ENCODE results near the gene BCAS3. TPM values are rescaled to one million over a fixed set of nuclear protein-coding genes. Genes with fewer than 3 reads are reported as not detected.

Gene BCAS3
- total RNA-seq, 1 donor from 2014 or later: 9.5 TPM

- no peaks in the 10 kb centered on the region for H3K27me3 Mint-ChIP-seq
- no peak overlapping the region for H3K4me3 Mint-ChIP-seq
- no peaks in the 10 kb centered on the region for H3K4me1 Mint-ChIP-seq
- no peaks in the 10 kb centered on the region for H3K9me3 Mint-ChIP-seq
- no peak for DNase-seq
- intact Hi-C loops (cut with micrococcal nuclease): no loop called here
- no peak overlapping the region for H3K27ac Mint-ChIP-seq
- peaks cover 7% of the 10 kb centered on the region for H3K36me3 Mint-ChIP-seq (ENCODE audit: low read depth)
Observed at GRCh38 chr17:60685437-60685836, 7.8 kb downstream of the BCAS3 start.

- peaks cover 2% of the 10 kb centered on the region for H3K4me1 Mint-ChIP-seq
- H3K4me3 Mint-ChIP-seq: no peak overlapping the region
- intact Hi-C loops (cut with micrococcal nuclease): no loop called here
- no peak for DNase-seq
- H3K27me3 Mint-ChIP-seq: no peaks in the 10 kb centered on the region
- H3K9me3 Mint-ChIP-seq: no peaks in the 10 kb centered on the region
- H3K27ac Mint-ChIP-seq: no peak overlapping the region
- H3K36me3 Mint-ChIP-seq (ENCODE audit: low read depth): peaks cover 4% of the 10 kb centered on the region
Observed at GRCh38 chr17:60695960-60696359, 18.3 kb downstream of the BCAS3 start.

- DNase-seq: no peak
- H3K9me3 Mint-ChIP-seq: no peaks in the 10 kb centered on the region
- no peaks in the 10 kb centered on the region for H3K27me3 Mint-ChIP-seq
- no peaks in the 10 kb centered on the region for H3K36me3 Mint-ChIP-seq (ENCODE audit: low read depth)
- peaks cover 2% of the 10 kb centered on the region for H3K4me1 Mint-ChIP-seq
- no peak overlapping the region for H3K27ac Mint-ChIP-seq
- H3K4me3 Mint-ChIP-seq: no peak overlapping the region
- intact Hi-C loops (cut with micrococcal nuclease): no loop called here
Observed at GRCh38 chr17:60699090-60699489, 21.4 kb downstream of the BCAS3 start.

GRCh38 chr17:60704170-60704569 is 26.5 kb downstream of the BCAS3 start:
- DNase-seq: no peak
- Mint-ChIP-seq H3K27ac (no peak overlapping the region), H3K9me3 (no peaks in the 10 kb centered on the region), H3K4me3 (no peak overlapping the region), H3K27me3 (no peaks in the 10 kb centered on the region), H3K36me3 (ENCODE audit: low read depth) (no peaks in the 10 kb centered on the region), H3K4me1 (no peaks in the 10 kb centered on the region)
- intact Hi-C loops (cut with micrococcal nuclease): no loop called here

- Mint-ChIP-seq H3K27ac (no peak overlapping the region), H3K9me3 (no peaks in the 10 kb centered on the region), H3K36me3 (ENCODE audit: low read depth) (no peaks in the 10 kb centered on the region), H3K27me3 (no peaks in the 10 kb centered on the region), H3K4me3 (no peak overlapping the region), H3K4me1 (no peaks in the 10 kb centered on the region)
- DNase-seq: no peak
- intact Hi-C loops (cut with micrococcal nuclease): no loop called here
Observed at GRCh38 chr17:60712675-60713074, 35.0 kb downstream of the BCAS3 start.

DNA sequence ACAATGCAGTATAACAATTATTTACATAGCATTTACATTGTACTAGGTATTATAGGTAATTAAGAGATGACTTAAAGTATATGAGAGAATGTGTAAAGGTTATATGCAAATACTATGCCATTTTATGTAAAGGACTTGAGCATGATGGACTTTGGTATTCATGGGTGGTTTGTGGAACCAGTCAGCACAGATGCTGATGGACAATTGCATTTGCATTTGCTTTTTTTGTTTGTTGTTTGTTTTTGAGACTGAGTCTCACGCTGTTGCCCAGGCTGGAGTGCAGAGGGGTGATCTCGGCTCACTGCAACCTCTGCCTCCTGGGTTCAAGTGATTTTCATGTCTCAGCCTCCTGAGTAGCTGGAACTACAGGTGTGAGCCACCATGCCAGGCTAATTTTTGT is 36.0 kb downstream of the BCAS3 start:
- DNase-seq: no peak
- H3K36me3 Mint-ChIP-seq (ENCODE audit: low read depth): no peaks in the 10 kb centered on the region
- H3K27ac Mint-ChIP-seq: no peak overlapping the region
- intact Hi-C loops (cut with micrococcal nuclease): no loop called here
- no peaks in the 10 kb centered on the region for H3K4me1 Mint-ChIP-seq
- no peak overlapping the region for H3K4me3 Mint-ChIP-seq
- no peaks in the 10 kb centered on the region for H3K9me3 Mint-ChIP-seq
- H3K27me3 Mint-ChIP-seq: no peaks in the 10 kb centered on the region

GRCh38 chr17:60716766-60717165 is 39.1 kb downstream of the BCAS3 start:
- Mint-ChIP-seq H3K4me1 (no peaks in the 10 kb centered on the region), H3K36me3 (ENCODE audit: low read depth) (no peaks in the 10 kb centered on the region), H3K27me3 (peaks cover 3% of the 10 kb centered on the region)

GRCh38 chr17:60717814-60718213 is 40.2 kb downstream of the BCAS3 start:
- no peaks in the 10 kb centered on the region for H3K9me3 Mint-ChIP-seq
- DNase-seq: no peak
- H3K4me3 Mint-ChIP-seq: no peak overlapping the region

More at GRCh38 chr17:60716766-60717165, 39.1 kb downstream of the BCAS3 start:
- Mint-ChIP-seq H3K9me3 (no peaks in the 10 kb centered on the region), H3K27ac (no peak overlapping the region), H3K4me3 (no peak overlapping the region)
- intact Hi-C loops (cut with micrococcal nuclease): no loop called here
- DNase-seq: no peak

GRCh38 chr17:60720763-60721531 is 43.3 kb downstream of the BCAS3 start:
- peak; percentile 82 for DNase-seq
- no peaks in the 10 kb centered on the region for H3K4me1 Mint-ChIP-seq
- no peaks in the 10 kb centered on the region for H3K9me3 Mint-ChIP-seq
- H3K4me3 Mint-ChIP-seq: no peak overlapping the region
- H3K27ac Mint-ChIP-seq: no peak overlapping the region
- H3K36me3 Mint-ChIP-seq (ENCODE audit: low read depth): no peaks in the 10 kb centered on the region
- H3K27me3 Mint-ChIP-seq: peaks cover 5% of the 10 kb centered on the region
- intact Hi-C loops (cut with micrococcal nuclease): loop anchor here (1.0 kb wide), 1 partner anchor 669 kb away; no protein-coding TSS in a partner anchor

More at GRCh38 chr17:60717814-60718213, 40.2 kb downstream of the BCAS3 start:
- H3K36me3 Mint-ChIP-seq (ENCODE audit: low read depth): no peaks in the 10 kb centered on the region
- intact Hi-C loops (cut with micrococcal nuclease): no loop called here
- H3K27ac Mint-ChIP-seq: no peak overlapping the region
- H3K27me3 Mint-ChIP-seq: peaks cover 5% of the 10 kb centered on the region
- H3K4me1 Mint-ChIP-seq: no peaks in the 10 kb centered on the region

GRCh38 chr17:60724647-60725046 is 47.0 kb downstream of the BCAS3 start:
- H3K9me3 Mint-ChIP-seq: no peaks in the 10 kb centered on the region
- no peaks in the 10 kb centered on the region for H3K4me1 Mint-ChIP-seq
- intact Hi-C loops (cut with micrococcal nuclease): no loop called here
- no peak overlapping the region for H3K27ac Mint-ChIP-seq
- H3K4me3 Mint-ChIP-seq: no peak overlapping the region
- no peaks in the 10 kb centered on the region for H3K36me3 Mint-ChIP-seq (ENCODE audit: low read depth)
- H3K27me3 Mint-ChIP-seq: peaks cover 5% of the 10 kb centered on the region
- DNase-seq: no peak

- peaks cover 3% of the 10 kb centered on the region for H3K27me3 Mint-ChIP-seq
- intact Hi-C loops (cut with micrococcal nuclease): no loop called here
- H3K27ac Mint-ChIP-seq: no peak overlapping the region
- H3K4me3 Mint-ChIP-seq: no peak overlapping the region
- no peaks in the 10 kb centered on the region for H3K4me1 Mint-ChIP-seq
- DNase-seq: no peak
- H3K36me3 Mint-ChIP-seq (ENCODE audit: low read depth): no peaks in the 10 kb centered on the region
- no peaks in the 10 kb centered on the region for H3K9me3 Mint-ChIP-seq
Observed at GRCh38 chr17:60729854-60730253, 52.2 kb downstream of the BCAS3 start.

GRCh38 chr17:60730273-60730672 is 52.6 kb downstream of the BCAS3 start:
- Mint-ChIP-seq H3K27ac (no peak overlapping the region), H3K36me3 (ENCODE audit: low read depth) (no peaks in the 10 kb centered on the region), H3K4me1 (no peaks in the 10 kb centered on the region), H3K27me3 (peaks cover 3% of the 10 kb centered on the region), H3K4me3 (no peak overlapping the region), H3K9me3 (no peaks in the 10 kb centered on the region)
- no peak for DNase-seq
- intact Hi-C loops (cut with micrococcal nuclease): no loop called here

DNA sequence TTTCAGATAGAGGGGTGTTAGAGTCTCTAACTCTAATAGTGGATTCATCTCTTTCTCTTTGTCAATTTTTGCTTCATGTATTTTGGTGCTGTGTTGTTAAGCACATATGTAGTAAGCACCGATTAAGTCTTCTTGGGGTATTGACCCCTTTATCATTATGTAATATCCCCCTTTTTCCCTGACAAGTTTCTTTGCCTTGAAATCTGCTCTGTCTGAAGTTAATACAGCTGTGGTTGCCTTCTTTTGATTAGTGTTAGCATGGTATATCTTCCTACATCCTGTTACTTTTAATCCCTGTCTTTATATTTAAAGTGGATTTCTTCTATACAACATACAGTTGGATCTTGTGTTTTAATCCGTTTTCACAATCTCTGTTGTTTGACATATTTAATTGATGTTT is 60.6 kb downstream of the BCAS3 start:
- Mint-ChIP-seq H3K36me3 (ENCODE audit: low read depth) (no peaks in the 10 kb centered on the region), H3K4me1 (no peaks in the 10 kb centered on the region), H3K27me3 (peaks cover 5% of the 10 kb centered on the region), H3K27ac (no peak overlapping the region), H3K4me3 (no peak overlapping the region), H3K9me3 (no peaks in the 10 kb centered on the region)
- no peak for DNase-seq
- intact Hi-C loops (cut with micrococcal nuclease): no loop called here

GRCh38 chr17:60740584-60740983 is 62.9 kb downstream of the BCAS3 start:
- no peaks in the 10 kb centered on the region for H3K36me3 Mint-ChIP-seq (ENCODE audit: low read depth)
- H3K4me3 Mint-ChIP-seq: no peak overlapping the region
- intact Hi-C loops (cut with micrococcal nuclease): no loop called here
- H3K4me1 Mint-ChIP-seq: no peaks in the 10 kb centered on the region
- no peak for DNase-seq
- no peaks in the 10 kb centered on the region for H3K9me3 Mint-ChIP-seq
- no peak overlapping the region for H3K27ac Mint-ChIP-seq
- peaks cover 4% of the 10 kb centered on the region for H3K27me3 Mint-ChIP-seq

- H3K4me3 Mint-ChIP-seq: no peak overlapping the region
- no peak overlapping the region for H3K27ac Mint-ChIP-seq
- H3K36me3 Mint-ChIP-seq (ENCODE audit: low read depth): no peaks in the 10 kb centered on the region
- H3K27me3 Mint-ChIP-seq: peaks cover 4% of the 10 kb centered on the region
- no peaks in the 10 kb centered on the region for H3K9me3 Mint-ChIP-seq
- no peak for DNase-seq
- H3K4me1 Mint-ChIP-seq: no peaks in the 10 kb centered on the region
- intact Hi-C loops (cut with micrococcal nuclease): no loop called here
Observed at GRCh38 chr17:60741031-60741430, 63.4 kb downstream of the BCAS3 start.
